Suppressor macrophage treated with lipopolysaccharide for 4 hours (primary cell): ENCODE measurements around the gene GPC3.
"Not testable (repeated sequence)": the region's sequence is repeated elsewhere in the genome, so short reads cannot be mapped to it uniquely, and the experiment has no call there.

Experiments used
- DNase-seq: peaks from one replicate; pipeline ENCODE4 v3.0.0-alpha.2; 2020

Gene GPC3

DNA sequence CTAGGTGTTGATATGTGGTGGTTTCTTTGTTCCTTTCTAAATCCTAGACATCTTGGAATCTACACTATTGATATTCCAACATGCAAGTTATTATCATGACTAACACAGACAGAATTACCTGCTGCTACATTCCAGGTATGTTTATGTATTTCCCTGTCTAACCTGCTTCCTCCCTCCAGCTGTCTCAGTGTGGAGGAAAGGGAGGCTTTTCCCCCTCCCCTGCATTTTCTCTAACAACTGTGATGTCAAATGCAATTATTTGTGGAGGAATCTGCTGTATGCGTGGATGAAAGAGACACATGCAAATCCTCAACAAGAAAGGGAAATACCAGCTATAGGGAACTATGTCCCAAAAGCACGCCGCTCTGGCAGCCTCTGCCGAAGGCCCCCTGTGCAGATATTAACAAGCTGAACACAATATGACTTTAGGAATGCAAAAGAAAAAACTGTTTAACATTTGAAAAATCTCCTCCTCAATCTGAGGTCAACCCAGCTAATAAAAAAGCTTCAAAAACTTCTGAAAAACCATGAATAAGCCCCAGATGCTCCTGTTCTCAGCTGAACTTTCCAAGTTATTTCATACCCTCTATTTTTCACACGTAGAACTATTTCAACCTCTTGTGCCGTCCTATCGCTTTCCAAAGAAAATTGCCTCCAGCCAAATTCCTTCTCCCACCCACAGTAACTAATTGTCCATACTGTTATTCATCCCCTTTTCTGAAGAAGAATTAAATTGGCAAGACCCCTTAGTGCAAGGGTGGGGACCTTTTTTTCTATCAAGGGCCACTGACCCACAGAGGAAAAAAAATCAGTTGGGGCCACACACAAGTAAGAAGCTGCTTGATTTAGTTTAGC lies 345.0 kb downstream of the GPC3 start:
- no peak for DNase-seq

DNA sequence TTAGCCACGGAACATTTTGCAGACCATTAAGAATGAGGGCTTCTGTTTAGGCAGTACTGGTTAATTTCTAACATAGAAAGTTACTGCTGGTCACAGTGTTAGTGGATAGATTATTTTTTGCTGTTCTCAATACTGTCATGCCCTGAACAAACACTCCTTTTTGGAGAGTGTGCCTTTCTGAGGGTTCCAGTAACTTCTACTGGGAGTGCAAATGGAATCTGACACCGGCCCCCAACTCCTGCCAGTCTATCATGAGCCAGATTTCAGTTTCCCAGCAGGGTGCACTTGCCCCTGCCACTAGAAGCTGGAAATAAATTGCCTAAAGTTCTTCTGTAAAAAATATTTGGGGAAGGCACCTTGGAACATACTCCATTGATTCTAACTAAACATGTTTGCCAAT lies 345.7 kb downstream of the GPC3 start:
- DNase-seq, result no peak

DNA sequence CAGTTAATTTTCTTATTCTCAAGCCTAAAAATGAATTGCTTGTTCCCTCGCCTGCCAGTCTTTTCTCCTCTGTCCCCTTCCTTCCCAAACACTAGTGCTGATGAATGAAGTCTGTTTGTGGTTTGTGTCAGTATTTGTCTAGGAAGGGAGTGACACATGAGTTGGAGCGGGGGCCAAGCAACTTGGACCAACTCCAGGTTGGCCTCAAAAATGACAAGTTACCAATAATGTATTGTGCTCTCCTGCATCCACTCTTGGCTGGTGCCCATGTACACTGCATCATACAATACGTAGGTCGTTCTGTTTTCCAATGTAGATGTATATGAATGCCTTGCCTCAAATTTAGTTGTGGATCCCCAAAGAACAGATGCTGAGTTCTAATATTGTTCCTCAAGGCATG lies 347.1 kb downstream of the GPC3 start:
- no peak for DNase-seq

DNA sequence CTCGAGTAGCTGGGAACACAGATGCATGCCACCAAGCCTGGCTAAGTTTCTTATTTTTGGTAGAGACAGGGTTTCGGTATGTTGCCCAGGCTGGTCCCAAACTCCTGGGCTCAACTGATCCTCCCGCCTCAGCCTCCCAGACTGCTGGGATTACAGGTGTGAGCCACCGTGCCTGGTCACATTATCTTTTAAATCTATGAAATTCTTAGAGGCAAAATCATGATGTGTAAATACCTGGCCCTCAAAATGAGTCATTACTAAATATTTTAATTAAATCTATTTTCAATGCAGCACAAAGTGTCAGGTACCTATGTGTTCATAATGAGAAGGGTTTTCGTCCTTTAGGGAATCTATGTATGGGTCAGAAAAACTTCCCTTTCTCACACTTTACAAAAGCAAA lies 347.6 kb downstream of the GPC3 start:
- DNase-seq, result no peak

DNA sequence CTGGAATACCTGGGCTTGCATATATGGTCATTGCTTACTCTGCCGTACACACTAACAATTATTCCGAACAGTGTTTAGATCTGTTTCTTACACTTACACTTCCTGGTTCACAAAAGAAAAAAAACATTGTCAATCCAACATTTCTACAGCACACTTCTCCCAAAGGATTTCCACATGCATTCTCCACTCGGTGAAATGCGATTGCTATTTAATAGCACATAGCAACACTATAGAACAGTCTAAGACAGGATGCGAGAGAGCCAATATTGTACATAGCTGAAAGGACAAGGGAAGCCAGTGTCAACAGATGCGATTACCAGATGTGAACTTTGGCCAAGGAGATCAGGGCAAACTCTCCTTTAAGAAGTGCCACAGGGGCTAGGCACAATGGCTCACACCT lies 349.4 kb downstream of the GPC3 start:
- DNase-seq, result no peak

DNA sequence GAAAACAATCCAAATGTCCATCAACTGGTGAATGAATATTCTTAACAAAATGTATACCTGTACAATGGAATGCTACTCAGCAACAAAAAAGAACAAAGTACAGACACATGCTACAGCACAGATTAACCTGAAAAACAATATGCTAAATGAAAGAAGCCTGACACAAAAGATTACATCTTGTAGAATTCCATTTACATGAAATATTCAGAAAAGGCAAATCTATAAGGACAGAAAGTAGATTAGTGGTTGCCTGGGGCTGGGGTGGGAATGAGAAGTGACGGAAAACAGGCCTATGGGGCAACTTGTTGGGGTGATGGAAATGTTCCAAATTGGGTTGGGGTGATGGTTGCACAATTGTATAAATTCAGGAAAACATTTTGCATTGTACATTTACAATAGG lies 351.0 kb downstream of the GPC3 start:
- no peak for DNase-seq

DNA sequence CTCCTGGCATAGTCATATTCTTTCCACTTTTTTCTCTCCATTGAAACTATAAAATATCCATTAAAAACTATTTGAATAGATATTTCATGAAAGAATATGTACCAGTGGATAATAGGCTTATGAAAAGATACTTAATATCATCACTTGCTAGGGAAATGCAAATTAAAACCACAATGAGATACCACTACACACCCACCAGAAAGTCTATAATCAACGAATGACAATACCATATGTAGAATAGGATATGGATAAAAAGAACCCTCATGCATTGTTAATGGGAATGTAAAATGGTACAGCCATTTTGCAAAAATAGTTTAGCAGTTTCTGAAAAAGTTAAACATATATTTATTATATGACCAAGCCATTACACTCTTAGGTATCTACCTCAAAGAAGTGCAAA lies 351.4 kb downstream of the GPC3 start:
- no peak for DNase-seq

DNA sequence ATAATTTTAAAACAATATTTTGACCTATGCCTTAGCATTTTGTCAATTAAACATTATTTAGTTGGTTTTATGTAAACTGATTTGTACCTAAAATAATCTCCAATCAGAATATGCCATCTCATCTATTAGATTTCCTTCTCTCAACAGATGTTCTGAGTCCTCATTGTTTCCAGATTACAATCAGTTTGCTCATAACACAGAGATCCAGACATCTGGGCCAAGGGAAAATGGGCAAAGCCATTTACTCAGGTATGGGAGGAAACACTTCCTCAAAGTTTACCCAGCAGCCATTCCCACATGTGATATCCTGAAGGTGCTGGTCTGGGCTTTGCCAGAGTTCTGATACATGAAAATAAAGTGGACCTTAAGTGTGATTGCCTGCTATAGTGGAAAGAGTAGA lies 352.2 kb downstream of the GPC3 start:
- DNase-seq, result no peak

DNA sequence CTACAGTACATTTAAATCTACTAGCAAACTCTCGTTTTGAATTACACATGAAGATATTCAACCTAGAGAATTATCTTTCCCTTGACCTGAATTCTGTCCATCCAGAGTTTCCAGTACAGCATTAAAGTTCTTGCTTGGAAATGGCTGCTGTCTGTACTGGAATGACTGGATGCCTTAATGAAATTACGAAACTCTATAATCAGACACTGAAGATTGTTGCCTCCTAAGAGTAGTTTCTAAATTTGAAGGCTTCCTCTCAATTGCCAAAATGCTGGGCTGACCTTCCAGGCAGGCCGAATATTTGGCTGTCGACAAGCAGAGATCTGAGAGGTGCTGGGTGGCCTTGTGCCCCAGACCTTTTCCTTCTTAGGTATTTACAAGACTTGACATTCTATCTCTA lies 355.0 kb downstream of the GPC3 start:
- no peak for DNase-seq

DNA sequence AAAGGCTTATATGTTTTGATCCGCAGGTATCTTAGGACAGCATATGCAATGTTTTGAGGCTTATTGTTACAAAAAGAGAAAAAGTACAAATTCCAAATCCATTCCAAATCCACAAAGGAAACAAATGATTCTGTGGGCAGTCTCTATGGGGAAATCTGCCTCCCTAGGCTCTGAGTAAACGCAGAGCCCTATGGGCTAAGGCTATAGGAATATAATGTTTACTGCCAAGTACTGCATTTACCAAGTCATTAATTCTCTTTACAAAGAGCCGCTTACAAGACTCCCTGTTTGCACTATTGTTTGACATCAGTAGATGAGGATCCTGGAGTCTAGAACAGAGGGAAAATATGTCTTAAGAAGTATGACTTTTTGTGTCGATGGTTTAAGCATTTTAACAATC lies 357.7 kb downstream of the GPC3 start:
- no peak for DNase-seq

DNA sequence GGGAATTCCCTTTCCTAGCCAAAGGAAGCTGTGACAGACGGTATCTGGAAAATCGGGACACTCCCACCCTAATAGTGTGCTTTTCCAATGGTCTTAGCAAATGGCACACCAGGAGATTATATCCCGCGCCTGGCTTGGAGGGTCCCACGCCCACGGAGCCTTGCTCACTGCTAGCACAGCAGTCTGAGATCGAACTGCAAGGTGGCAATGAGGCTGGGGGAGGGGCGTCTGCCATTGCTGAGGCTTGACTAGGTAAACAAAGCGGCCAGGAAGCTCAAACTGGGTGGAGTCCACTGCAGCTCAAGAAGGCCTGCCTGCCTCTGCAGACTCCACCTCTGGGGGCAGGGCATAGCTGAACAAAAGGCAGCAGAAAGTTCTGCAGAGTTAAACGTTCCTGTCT lies 364.0 kb downstream of the GPC3 start:
- not testable (repeated sequence) for DNase-seq

DNA sequence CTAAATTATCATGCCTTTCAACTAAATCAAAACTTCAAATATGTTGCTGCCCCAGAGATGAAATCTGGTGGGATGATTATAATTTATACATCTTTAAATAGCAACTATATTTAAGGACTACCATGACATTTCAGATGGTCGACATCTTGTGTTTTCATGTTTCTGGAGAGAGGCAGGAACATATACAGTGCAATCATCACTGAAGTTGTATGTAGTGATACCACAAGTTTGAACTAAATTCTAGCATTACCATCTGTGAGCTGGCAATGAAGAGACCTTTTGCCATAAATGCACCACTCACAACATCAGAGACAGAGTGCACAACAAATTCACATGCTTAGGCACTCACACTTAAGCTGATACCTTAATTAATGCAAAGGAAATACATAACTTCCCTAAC lies 373.7 kb downstream of the GPC3 start:
- no peak for DNase-seq

DNA sequence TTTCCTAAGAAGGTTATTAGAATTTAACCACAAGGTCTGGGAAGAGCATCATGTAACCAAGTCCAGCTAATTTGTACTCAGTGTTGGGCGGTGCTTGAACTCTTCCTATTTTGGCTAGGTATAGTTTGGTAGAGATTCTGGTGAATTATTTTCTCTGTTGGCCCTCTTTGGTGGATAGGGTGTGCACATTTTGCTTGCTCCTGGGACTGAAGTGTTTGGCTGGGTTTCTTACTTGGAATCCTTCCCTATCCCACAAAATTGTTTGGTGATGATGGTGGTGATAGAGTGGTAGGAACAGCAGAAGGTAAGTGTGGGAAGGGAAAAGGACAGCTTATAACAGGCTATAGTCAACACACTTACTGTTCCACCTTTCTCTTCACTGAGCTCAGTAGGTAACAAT lies 375.3 kb downstream of the GPC3 start:
- no peak for DNase-seq

DNA sequence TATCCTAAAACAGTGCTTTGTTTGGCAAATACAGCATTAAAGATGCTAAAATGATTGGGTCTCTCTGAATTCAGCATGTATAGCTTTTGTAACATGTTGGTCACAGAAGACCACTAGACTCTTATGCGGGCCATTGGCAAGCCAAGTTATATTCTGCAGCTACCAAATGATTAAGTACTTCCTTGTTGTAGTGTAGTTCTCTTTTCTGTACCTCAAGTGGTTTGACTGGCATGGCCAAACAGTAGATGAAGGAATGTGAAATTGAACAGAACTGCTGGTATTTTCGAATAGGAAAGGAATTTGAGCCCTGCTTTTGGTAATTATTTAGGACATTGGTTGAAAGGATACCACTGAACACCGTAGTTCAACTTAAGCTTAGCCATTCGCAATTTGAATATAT lies 376.2 kb downstream of the GPC3 start:
- peak; percentile 9 for DNase-seq

DNA sequence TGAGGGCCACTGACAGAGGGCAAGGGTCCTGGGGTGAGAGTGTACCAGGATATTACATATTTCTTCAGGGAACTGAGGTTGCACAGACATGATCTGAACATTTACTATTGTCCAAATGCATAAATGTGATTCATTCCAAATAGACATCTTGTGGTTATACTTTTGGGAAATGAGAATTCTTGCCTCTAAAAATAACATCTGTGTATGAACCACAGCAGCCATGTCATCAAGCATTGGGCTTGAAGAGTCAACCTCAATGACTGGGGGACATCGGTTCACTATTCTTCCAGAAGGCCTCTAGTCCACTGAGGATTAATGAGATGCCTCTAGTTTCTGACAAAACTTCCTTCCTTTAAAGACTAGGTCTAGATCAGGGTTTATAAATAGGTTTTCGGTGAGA lies 377.0 kb downstream of the GPC3 start:
- peak; percentile 70 for DNase-seq

DNA sequence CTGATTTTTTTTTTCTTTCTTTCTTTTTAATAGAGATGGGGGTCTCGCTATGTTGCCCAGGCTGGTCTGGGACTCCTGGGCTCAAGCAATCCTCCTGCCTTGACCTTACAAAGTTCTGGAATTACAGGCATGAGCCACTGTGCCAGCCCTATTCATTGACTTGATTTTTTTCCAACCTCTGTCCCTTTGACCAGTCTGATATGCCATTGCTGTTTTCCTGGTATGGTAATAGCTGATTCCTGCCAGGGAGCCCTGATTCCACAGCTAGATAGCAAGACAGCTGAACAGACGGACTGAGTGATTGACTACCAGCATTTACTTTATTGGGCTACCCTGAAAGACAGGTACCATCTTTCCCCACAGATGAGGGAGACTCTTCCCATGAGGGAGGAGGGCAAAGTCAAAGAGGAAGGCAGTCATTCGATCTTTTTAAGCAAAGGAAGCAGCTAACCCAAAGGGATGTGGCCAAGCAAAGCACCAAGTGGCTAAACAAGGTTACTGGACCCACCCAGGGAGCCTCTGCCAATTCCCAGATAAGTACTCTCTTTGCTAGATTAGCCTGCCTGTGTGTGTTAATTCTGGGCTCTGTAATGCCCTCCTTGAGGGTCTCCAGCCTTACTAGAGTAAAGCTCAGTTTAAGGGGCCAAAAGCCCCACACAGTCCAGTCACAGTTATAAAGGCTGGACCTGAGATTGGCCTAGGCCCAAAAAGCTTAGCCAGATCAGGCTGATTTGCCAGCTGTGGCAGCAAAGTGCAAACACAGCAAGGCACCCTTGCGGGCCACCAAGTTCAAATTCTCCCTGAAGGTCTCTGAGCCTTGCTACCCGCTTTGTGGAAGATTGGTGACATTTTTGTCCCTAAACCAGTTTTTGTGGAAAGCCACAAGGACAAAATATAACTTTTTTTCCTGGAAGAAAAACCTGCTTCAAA lies 377.7 kb downstream of the GPC3 start:
- no peak for DNase-seq

DNA sequence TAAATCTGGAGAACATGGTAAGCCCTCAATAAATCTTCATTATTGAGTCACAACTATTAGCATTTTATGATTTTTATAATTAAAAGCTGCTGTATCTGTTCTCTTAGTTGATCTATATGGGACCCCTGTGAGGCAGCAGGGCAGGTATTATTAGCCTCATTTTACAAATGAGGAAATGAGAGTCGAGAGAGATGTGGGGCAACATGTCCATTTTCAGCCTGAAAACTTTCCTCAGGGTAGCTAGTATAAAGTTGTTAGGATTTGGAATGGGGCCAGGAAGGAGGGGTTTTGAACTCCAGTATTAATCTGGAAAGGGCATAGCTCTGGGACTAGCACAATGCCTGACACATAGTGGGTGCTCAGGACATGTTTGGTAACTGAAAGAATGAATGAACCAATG lies 378.4 kb downstream of the GPC3 start:
- no peak for DNase-seq

DNA sequence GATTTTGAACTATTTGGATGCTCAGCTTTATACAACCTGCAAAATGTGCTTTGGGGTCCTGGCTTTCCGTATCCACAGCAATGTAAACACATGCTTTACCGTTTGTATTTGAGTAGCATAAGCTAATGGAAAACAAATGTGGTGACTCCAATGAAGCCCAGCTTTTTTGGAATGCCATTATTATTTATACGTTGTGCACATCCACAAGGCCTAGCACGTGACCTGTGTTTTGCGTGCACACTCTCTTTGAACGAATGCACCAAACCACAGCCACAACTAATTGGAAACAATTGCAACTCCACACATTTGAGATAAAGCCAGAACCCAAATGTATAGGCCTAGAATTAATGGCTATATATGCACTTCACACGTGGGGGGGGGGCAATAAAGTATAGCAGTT lies 380.6 kb downstream of the GPC3 start:
- DNase-seq, result no peak

DNA sequence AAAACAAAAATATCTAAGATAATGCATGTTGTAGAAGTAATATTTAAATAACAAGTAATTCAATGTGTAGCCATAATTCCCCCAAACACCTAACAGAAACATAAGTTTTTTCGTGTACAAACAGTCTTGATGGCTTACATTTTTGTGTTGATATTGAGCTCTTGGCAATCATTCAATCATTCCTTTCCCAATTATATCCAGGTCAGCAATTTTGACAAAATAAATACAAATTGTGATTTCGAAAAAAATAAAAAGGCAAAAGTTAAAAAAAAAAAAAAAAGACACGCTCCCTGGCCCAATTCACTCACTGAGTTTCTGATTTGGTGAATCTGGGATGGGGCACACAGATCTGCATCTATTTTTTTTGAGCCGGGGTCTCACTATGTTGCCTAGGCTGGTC lies 382.5 kb downstream of the GPC3 start:
- DNase-seq, result no peak

DNA sequence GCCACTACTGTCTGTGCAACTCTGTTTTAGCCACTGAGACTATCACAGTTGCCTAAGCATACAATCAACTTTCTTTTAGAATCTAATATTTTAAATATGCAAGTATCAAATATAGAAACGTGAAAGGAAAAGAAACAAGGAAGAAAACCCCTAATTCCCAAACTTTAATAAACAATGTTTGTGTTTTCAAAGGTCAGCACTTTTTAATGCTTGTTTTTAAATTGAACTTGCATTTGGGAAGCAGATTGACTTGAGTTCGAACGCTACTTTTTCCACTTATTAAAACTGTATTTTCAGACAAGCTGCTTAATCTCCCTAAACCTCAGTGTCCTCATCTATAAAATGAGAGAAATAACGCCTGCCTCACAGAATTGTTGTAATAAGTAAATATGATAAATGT lies 384.3 kb downstream of the GPC3 start:
- no peak for DNase-seq

DNA sequence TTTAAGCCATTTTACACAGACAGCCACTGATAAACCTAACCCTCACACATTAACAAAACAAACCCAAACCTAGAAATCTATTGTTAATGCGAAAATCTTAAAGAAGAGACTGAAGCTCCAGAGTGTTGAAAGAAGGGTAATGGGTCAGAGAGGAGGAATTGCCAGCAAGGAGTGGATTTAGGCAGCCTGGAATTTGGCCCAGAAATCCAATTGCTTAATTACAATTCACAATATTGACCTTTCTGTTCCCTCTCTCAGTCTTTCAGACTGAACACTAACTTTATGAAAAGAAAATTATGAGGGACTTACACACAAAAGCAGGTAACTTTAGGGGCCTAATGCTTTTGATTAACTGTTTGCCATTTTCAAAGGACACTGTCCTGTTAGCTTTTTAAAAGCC lies 384.9 kb downstream of the GPC3 start:
- no peak for DNase-seq

DNA sequence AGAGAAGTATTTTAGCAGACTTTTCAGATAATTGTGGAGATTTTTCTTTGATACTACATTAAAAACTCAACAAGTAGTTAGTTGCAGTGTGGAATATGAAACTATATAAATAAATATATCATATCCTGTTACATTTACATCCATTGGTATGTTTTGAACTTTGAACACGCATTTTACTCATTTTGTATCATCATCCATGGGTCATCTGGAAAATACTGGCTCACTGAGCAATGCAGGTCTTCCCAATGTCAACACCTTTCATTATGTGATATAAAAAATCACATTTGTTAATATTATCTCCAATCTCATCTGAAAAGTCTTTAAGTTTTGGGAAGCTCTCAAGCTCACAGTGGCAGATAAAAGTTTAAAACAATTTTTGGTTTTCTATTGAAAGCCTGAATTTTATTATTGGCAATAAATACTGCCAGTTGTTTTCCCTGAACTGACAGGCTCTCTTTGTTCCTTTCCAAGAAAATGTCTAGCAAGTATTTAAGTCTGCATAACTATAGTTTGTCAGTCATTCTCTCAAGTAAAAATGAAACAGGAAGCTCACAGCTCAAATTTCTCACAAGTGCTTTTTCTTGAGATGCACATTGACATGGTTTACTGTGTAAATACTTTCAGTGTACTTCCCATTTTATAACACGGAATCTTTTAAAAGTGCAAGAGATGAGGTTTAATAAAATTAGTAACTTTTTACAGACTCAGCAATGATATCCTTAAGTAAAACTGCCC lies 386.6 kb downstream of the GPC3 start:
- peak; percentile 63 for DNase-seq

DNA sequence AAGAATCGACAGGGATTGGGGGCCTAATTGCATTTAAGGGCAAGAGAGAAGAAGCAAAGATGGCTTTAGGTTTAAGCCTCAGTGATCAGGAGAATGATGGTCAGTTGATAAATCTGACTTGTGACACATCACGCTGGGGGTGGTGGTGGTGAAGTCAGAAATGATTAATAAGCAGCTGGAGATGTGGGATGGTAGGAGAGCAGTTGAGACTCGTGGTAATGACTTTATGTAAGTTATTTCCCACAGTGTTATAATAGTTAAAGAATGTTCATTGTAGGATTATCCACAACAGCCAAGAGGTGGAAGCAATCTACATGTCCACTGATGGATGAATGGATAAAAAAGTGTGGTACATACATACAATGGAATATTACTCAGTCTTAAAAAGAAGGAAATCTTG lies 391.2 kb downstream of the GPC3 start:
- peak; percentile 66 for DNase-seq

DNA sequence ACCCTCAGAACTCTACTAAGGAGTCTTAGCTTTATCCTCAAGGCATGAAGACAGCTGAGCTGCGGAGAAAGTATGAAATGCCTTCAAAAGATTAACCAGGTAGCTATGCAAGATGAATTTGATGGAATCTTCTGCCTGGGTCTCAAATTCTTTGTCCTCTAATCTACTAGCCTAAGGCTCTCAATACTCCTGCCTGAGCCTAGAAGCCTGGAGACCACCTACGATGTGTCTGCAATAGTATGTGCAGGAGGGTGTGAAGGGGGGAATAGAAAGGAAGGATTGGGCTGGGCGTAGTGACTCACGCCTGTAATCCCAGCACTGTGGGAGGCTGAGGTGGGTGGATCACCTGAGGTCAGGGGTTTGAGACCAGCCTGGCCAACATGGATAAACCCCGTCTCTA lies 391.9 kb downstream of the GPC3 start:
- DNase-seq, result no peak
